ENCODE measurements around the gene HOXA2.

The HOXA2 gene

GRCh38 chr7:27082171-27082570 is 20.3 kb downstream of the HOXA2 start:
- DNase-seq (ENCODE audit: extremely low spot score) = no peak
- TF ChIP-seq ZNF384 (IDR thresholded peaks at IDR 0.05) (no peak), FOXK2 (IDR thresholded peaks at IDR 0.05) (no peak), BHLHE40 (IDR thresholded peaks at IDR 0.05; ENCODE audit: borderline replicate concordance) (no peak), FOXA1 (IDR thresholded peaks at IDR 0.05) (no peak), HDGF (IDR thresholded peaks at IDR 0.05; ENCODE audit: borderline replicate concordance) (no peak), ARNT (IDR thresholded peaks at IDR 0.05) (no peak), NFRKB (IDR thresholded peaks at IDR 0.05) (no peak), FOXM1 (IDR thresholded peaks at IDR 0.05; ENCODE audit: borderline replicate concordance) (no peak), ELF4 (IDR thresholded peaks at IDR 0.05) (no peak), TARDBP (IDR thresholded peaks at IDR 0.05) (no peak), LEF1 (IDR thresholded peaks at IDR 0.05; ENCODE audit: borderline replicate concordance) (no peak), L3MBTL2 (conservative IDR thresholded peaks at IDR 0.05) (no peak), SUZ12 (IDR thresholded peaks at IDR 0.05) (no peak), PKNOX1 (IDR thresholded peaks at IDR 0.05) (no peak), CTBP1 (IDR thresholded peaks at IDR 0.05; ENCODE audit: borderline replicate concordance) (no peak), SP1 (IDR thresholded peaks at IDR 0.05) (no peak)
- ChIA-PET CTCF (interaction anchor here (1.4 kb wide), 1 partner anchor 8 kb away, joined by 3 read pairs; no protein-coding TSS in a partner anchor), POLR2A (interaction anchor here (1.0 kb wide), 1 partner anchor 33 kb away, joined by 3 read pairs; no protein-coding TSS in a partner anchor)

DNA sequence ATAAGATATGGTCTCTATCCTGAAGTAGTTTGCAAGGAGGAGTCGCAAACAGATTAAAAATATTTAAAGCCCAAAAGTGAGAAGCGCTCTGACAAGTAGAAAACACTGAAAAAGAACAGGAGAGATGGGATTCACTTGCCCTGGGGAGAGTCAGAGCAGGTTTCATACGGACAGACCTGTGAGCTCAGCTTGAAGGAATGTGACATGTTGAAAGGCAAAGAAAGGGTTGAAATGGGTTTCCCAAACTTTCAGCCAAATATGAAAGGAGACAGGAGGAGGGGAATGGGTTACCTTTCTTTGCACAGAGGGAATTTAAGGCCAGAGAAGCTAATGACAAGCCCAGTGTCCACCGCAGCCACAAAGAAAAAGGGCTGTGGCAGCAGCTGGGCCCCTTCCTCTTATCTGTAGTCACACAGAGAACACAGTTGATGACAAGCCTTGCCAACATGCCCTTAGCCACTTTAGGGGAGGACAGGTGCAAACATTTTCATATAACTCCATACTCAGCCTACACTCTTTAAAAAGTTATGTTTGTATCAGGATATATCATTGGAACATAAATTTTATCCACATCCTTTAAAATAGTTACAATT is 21.5 kb downstream of the HOXA2 start:
- TF ChIP-seq SUZ12 (IDR thresholded peaks at IDR 0.05) (no peak), ARNT (IDR thresholded peaks at IDR 0.05) (no peak), CTBP1 (IDR thresholded peaks at IDR 0.05; ENCODE audit: borderline replicate concordance) (no peak), ZNF384 (IDR thresholded peaks at IDR 0.05) (no peak), BHLHE40 (IDR thresholded peaks at IDR 0.05; ENCODE audit: borderline replicate concordance) (no peak), SP1 (IDR thresholded peaks at IDR 0.05) (no peak), LEF1 (IDR thresholded peaks at IDR 0.05; ENCODE audit: borderline replicate concordance) (no peak), ELF4 (IDR thresholded peaks at IDR 0.05) (no peak), TARDBP (IDR thresholded peaks at IDR 0.05) (no peak), PKNOX1 (IDR thresholded peaks at IDR 0.05) (no peak), L3MBTL2 (conservative IDR thresholded peaks at IDR 0.05) (no peak), NFRKB (IDR thresholded peaks at IDR 0.05) (no peak), FOXM1 (IDR thresholded peaks at IDR 0.05; ENCODE audit: borderline replicate concordance) (no peak), HDGF (IDR thresholded peaks at IDR 0.05; ENCODE audit: borderline replicate concordance) (no peak), FOXK2 (IDR thresholded peaks at IDR 0.05) (no peak), FOXA1 (IDR thresholded peaks at IDR 0.05) (no peak)
- ChIA-PET CTCF (interaction anchor here (0.9 kb wide), 1 partner anchor 13 kb away, joined by 3 read pairs; no protein-coding TSS in a partner anchor), POLR2A (interaction anchor here (1.0 kb wide), 1 partner anchor 15 kb away, joined by 3 read pairs; the partner anchor contains the start of gene HOXA1)
- DNase-seq (ENCODE audit: extremely low spot score) = no peak

- ChIA-PET CTCF (no interaction called here), POLR2A (no interaction called here)
- DNase-seq (ENCODE audit: extremely low spot score) = no peak
- TF ChIP-seq SUZ12 (IDR thresholded peaks at IDR 0.05) = no peak
- TF ChIP-seq LEF1 (IDR thresholded peaks at IDR 0.05; ENCODE audit: borderline replicate concordance) = no peak
- TF ChIP-seq SP1 (IDR thresholded peaks at IDR 0.05) = no peak
- no peak for TF ChIP-seq NFRKB (IDR thresholded peaks at IDR 0.05)
- no peak for TF ChIP-seq CTBP1 (IDR thresholded peaks at IDR 0.05; ENCODE audit: borderline replicate concordance)
- no peak for TF ChIP-seq FOXK2 (IDR thresholded peaks at IDR 0.05)
- no peak for TF ChIP-seq PKNOX1 (IDR thresholded peaks at IDR 0.05)
- TF ChIP-seq FOXA1 (IDR thresholded peaks at IDR 0.05) = no peak
- TF ChIP-seq FOXM1 (IDR thresholded peaks at IDR 0.05; ENCODE audit: borderline replicate concordance) = no peak
- no peak for TF ChIP-seq L3MBTL2 (conservative IDR thresholded peaks at IDR 0.05)
- no peak for TF ChIP-seq ZNF384 (IDR thresholded peaks at IDR 0.05)
- TF ChIP-seq ELF4 (IDR thresholded peaks at IDR 0.05) = no peak
- TF ChIP-seq BHLHE40 (IDR thresholded peaks at IDR 0.05; ENCODE audit: borderline replicate concordance) = no peak
- TF ChIP-seq TARDBP (IDR thresholded peaks at IDR 0.05) = no peak
- no peak for TF ChIP-seq HDGF (IDR thresholded peaks at IDR 0.05; ENCODE audit: borderline replicate concordance)
- TF ChIP-seq ARNT (IDR thresholded peaks at IDR 0.05) = no peak
These were observed 23.1 kb downstream of the HOXA2 start for GRCh38 chr7:27079234-27079975.

DNA sequence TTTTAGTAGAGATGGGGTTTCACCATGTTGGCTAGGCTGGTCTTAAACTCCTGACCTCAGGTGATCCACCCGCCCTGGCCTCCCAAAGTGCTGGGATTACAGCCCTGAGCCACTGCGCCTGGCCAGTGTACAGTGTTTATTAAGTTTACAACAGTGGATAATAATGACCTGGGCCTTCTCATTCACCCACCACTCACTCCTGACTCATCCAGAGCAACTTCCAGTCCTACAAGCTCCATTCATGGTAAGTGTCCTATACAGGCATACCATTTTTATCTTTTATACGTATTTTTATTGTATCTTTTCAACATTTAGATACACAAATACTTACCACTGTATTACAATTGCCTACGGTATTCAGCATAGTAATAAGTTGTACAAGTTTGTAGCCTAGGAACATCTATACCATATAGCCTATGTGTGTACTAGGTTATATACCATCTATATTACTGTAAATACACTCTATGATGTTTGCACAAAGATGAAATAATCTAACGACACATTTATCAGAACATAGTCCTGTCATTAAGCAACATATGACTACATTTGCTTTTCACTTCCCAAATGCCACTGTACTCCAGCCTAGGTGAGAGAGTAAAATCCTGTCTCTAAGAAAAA is 23.8 kb downstream of the HOXA2 start:
- POLR2A ChIA-PET = no interaction called here
- no peak for DNase-seq (ENCODE audit: extremely low spot score)
- TF ChIP-seq HDGF (IDR thresholded peaks at IDR 0.05; ENCODE audit: borderline replicate concordance) = no peak
- TF ChIP-seq SP1 (IDR thresholded peaks at IDR 0.05) = no peak
- TF ChIP-seq FOXA1 (IDR thresholded peaks at IDR 0.05) = no peak
- TF ChIP-seq NFRKB (IDR thresholded peaks at IDR 0.05) = no peak
- TF ChIP-seq FOXK2 (IDR thresholded peaks at IDR 0.05) = no peak
- no peak for TF ChIP-seq CTBP1 (IDR thresholded peaks at IDR 0.05; ENCODE audit: borderline replicate concordance)
- TF ChIP-seq ZNF384 (IDR thresholded peaks at IDR 0.05) = no peak
- TF ChIP-seq ARNT (IDR thresholded peaks at IDR 0.05) = no peak
- no peak for TF ChIP-seq PKNOX1 (IDR thresholded peaks at IDR 0.05)
- TF ChIP-seq ELF4 (IDR thresholded peaks at IDR 0.05) = no peak
- CTCF ChIA-PET = no interaction called here
